NCI-H2196 (cell line): Measurements from ENCODE around the gene MLH1.
"Not testable (repeated sequence)": the region's sequence is repeated elsewhere in the genome, so short reads cannot be mapped to it uniquely, and the experiment has no call there.

Experiments used
- DNase-seq: peaks from one replicate; lab custom pipeline; 2025; ENCODE audit not compliant: unreplicated experiment; lab: John Stamatoyannopoulos, UW

Gene MLH1

DNA sequence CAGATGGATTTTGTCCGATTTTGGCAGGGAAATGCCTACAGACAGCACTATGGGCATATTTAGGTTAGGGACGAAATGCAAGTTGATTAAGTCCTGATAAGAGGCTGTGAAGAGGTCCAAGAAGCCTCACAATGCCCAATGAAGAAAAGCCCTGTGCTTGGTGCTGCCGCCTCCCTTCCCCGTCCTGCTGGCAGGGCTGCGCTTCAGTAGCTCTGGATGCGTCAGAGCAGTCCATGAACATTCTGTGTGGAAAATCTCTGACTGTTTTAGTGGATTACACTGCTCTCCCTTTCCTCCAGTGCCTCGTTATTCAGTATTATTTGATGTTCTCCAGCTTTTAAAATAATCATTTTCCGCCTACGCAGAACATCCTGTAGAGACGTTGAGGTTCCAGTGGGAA lies 39.6 kb downstream of the MLH1 start:
- no peak for DNase-seq

DNA sequence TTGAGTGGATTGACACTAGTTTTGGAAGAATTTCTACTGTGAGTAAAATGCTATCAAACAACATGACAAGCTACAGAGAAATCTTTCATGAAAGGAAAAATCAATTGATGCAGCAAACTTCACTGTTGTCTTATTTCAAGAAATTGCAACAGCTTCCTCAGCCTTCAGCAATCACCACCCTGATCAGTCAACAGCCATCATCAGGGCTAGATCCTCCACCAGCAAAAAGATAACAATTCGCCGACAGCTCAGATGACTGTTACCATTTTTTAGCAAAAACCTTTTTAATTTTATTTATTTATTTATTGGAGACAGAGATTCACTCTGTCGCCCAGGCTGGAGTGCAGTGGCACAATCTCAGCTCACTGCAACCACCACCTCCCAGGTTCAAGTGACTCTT lies 44.0 kb downstream of the MLH1 start:
- DNase-seq: no peak

- DNase-seq: no peak
Observed at GRCh38 chr3:37039161-37039846, 46.0 kb downstream of the MLH1 start.

DNA sequence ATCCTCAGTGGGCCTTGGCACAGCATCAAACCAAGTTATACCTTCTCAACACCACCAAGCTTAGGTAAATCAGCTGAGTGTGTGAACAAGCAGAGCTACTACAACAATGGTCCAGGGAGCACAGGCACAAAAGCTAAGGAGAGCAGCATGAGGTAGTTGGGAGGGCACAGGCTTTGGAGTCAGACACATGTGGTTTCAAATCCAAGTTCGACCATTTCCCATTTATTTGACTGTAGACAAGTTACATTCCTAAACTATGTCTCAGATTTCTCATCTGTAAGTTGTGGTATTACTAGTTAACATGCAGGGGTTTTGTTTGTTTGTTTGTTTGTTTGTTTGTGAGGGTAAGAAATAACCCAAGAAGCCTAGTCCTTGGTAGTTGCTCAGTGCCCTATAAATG lies 46.9 kb downstream of the MLH1 start:
- DNase-seq: no peak

- no peak for DNase-seq
Observed at GRCh38 chr3:37041546-37042195, 48.4 kb downstream of the MLH1 start.

DNA sequence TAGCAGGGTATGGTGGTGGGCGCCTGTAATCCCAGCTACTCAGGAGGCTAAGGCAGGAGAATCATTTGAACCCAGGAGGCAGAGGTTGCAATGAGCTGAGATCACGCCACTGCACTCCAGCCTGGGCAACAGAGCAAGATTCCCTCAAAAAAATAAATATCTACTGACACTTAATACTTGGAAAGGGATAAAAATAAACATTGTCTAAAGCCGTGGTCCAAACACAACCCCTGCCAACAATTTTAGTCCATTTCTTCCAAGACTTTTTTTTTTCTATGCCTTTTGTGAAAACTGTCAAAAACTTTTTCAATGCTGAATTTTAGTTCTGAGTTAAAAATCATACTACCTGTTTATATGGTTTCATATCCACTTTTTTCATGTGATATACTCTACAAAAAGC lies 49.4 kb downstream of the MLH1 start:
- not testable (repeated sequence) for DNase-seq

DNA sequence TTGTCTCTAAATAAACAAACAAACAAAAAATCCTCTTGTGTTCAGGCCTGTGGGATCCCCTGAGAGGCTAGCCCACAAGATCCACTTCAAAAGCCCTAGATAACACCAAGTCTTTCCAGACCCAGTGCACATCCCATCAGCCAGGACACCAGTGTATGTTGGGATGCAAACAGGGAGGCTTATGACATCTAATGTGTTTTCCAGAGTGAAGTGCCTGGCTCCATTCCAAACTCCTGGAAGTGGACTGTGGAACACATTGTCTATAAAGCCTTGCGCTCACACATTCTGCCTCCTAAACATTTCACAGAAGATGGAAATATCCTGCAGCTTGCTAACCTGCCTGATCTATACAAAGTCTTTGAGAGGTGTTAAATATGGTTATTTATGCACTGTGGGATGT lies 57.0 kb downstream of the MLH1 start:
- DNase-seq: no peak

- DNase-seq: no peak
Observed at GRCh38 chr3:37052860-37053259, 59.5 kb downstream of the MLH1 start.

GRCh38 chr3:37053337-37053736 lies 60.0 kb downstream of the MLH1 start:
- DNase-seq: peak; percentile 2

GRCh38 chr3:37053753-37054152 lies 60.4 kb downstream of the MLH1 start:
- DNase-seq: no peak

- DNase-seq: no peak
Observed at GRCh38 chr3:37054370-37054769, 61.1 kb downstream of the MLH1 start.

GRCh38 chr3:37055077-37055476 lies 61.8 kb downstream of the MLH1 start:
- not testable (repeated sequence) for DNase-seq

- no peak for DNase-seq
Observed at GRCh38 chr3:37056826-37057225, 63.5 kb downstream of the MLH1 start.

- no peak for DNase-seq
Observed at GRCh38 chr3:37058117-37058516, 64.8 kb downstream of the MLH1 start.

DNA sequence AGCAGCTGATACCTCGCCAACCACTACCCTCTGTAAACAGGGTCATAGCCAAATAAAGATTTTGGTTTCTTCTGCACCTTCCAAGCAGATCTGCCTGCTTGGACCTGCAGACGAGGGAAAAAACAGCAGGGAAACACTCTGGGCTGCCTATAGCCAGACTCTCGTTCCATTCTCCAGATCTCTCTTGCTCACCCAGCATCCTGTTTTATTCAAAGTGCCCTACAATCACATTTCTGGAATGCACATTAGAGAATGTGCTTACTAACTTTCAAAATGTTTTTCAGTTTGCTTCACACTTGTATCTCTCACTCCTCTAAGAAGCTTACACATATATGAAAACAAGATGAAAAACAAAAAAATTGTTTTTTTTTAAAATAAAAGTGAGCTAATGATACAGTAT lies 71.4 kb downstream of the MLH1 start:
- DNase-seq: no peak

DNA sequence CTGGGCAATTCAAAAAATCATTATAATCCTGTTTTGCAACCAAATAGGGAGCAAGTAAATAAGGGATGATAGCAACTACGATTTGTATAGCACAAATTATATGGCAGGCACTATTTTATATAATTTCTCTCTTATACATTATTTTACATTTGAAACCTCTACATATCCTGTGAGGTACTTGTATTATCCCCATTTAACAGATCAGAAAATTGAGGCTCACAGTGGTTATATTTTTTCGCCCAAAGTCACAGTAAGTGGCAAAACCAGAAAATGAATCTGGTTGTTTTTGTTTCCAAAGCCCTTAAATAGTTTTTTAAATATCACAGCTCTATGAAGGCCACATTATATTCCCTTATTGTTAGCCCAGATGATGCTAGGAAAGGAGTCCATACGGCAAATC lies 74.3 kb downstream of the MLH1 start:
- no peak for DNase-seq

DNA sequence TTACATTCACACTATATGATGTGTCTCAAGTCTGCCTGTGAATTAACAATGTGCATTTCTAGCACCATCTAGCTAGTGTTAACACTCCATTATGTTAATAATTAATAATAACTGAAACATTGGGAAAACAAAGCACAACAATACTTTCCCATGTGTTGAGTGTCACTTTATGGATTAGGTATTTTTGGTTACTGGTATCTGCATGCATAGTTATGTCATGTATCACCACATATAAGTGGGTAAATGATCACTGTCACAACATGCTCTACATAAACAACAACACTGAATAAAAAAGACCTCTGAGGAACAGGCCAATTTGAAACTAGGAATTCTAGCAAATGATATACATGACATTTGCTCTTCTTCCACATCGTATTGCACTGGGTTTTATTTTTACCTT lies 74.7 kb downstream of the MLH1 start:
- no peak for DNase-seq

DNA sequence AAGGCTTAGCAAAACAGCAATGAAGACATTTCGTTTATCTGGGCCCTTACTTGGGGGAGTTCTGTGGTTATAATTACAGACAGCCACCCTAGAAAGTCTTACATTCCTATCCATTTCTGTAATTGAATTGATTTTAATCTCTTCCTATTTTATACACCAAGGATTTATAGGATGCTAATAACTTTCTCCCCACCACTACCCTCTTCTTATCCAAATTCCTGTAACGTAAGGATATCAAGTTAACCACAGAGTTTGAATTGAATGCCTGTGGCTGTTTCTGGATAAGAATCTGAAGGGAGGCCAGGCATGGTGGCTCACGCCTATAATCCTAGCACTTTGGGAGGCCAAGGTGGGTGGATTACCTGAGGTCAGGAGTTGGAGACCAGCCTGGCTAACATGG lies 78.6 kb downstream of the MLH1 start:
- DNase-seq: no peak

DNA sequence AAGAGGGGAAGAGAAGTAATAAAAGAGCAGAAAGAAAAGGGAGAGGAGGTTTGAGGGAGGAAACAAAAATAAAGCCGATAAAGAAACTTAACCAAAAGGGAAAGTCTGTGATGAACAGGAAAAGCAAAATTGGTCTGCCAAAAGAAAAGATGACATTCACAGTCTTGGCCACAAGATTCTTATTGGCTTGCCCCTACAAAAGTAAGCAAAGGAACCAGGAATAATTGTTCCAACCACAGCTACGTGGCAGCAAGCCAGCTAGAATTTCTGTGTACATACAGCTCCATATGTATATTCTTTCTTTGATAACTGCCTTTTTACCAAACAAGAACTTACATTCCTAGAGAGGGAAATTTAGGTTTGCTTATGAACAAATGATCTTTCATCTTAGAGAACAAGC lies 79.6 kb downstream of the MLH1 start:
- no peak for DNase-seq

DNA sequence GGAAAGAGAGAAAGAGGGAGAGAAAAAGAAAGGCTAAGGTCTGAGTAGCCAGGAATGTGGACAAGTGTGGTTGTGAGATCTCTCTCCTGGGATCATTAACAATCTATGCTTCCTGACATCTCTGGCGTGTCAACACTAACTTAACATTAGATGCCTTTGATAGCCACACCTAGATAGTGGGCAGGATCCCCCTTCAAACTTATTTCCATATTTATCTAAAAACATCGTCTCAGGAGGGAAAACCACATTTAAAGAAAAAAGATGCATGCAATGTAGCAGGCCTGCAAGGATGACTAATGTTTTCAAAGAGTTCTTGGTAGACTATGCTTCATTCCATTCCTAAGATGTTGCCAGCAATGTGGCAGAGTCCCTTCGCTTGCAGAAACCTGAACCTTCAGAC lies 80.9 kb downstream of the MLH1 start:
- no peak for DNase-seq

DNA sequence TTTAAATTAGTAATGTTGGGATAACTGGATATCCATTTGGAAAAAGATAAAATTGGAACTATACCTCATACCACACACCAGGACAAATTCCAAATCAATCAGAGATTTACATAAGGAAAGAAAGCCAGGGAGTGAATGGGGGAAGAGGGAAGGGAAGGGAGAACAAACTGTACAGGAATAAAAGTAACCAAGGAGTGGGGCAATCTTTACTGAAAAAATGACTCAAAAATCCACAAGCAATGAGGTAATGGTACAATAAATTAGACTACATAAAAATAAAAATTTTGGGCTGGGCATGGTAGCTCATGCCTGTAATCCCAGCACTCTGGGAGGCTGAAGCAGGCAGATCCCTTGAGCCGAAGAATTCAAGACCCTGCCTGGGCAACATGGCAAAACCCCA lies 82.6 kb downstream of the MLH1 start:
- no peak for DNase-seq

- no peak for DNase-seq
Observed at GRCh38 chr3:37082317-37082716, 89.0 kb downstream of the MLH1 start.

GRCh38 chr3:37086918-37087317 lies 93.6 kb downstream of the MLH1 start:
- no peak for DNase-seq
